ENCODE results near the gene RHEX.

Gene RHEX

DNA sequence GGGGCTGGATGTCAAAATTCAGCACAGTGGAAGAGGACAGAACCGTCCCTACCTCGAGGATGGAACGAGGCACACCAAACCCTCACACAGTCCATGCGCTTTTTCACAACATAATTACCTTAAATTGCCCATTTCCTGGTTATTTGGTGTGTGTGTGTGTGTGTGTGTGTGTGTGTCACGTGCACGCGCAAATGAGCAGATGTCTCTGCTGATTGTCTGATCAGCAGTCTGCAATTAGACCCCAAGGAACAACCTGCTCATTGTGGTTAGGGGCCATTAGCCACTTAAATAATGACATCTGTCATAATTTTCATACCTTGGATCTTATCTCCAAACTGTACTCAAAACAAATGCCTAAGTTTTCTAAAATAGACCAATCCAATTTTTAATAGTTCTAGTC, 41.1 kb downstream of the RHEX start:
- no peak for DNase-seq (ENCODE audit: low spot score)

DNA sequence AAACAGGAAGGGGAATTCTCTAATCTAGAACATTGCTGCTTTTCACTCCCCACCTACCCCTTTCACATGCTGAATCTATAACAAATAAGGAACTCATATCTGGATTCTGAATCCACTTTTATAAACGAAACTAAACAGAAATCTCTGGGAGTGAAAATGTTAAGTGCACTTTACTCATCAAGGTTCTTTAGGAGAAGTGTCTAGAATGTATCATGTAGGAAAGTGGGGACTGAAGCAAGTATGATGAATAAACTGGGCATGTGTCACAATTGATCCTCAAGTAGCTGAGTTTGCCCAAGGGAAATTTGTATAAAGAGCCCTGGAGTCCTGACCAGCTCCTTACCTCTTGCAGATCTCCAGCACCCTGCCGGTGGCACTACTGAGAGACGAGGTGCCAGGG, 44.4 kb downstream of the RHEX start:
- no peak for DNase-seq (ENCODE audit: low spot score)

DNA sequence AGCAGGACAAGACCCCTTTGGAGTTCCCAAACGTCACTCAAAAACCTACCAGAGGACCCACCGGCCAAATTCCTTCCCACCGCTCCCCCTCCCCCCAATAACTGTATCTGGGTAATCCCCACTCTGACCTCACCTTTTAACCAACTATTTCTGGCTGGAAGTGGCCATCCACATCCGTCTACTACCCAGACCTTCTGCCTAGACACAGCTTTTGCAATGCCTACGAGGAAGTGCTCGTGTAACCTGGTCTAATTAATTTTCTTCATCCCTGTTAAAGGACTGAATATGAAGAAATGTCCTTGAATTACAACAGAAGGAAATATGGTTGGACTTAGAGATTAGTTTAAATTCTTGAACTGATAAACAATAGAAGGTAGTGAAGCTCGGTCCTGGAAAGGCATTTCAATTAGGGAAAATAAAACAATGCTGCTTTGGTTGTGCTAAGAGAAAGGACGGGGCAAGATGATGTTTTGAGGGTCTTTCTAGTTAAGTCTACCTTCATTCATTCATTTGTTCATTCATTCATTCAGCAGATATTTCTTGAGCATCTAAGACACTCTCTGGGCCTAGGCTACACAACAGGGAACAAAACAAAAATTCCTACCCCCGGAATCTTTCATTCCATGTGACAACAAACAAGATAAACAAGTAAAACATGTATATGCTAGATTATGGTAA, 45.4 kb downstream of the RHEX start:
- DNase-seq (ENCODE audit: low spot score) = no peak

DNA sequence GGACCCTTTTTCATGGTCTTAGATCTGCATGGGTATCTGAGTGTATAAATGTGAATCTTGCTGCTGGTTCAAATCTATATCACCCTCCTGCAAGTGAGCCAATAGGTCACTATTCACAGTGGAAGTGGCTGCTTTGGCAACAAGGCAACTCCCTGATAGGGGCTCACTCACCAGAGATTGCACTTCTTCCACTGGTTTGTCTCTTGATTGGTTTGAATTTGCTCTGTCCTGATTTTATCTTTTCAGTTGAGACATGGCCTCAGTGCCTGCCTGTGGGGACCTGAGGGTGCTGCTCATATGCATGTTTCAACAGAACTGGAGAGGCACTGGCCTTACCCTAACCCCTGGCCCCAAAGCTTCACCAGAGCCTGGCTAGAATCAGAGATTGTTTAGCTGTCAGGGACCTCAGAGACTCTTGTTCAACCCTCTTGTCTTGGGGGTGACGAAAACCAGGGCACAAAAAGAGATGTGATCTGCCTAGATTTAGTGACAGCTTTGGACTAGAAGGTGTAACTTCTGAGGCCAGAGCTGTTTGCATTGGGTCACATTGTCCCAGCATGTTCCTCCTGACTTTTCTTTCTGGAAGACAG, 47.3 kb downstream of the RHEX start:
- DNase-seq (ENCODE audit: low spot score) = no peak

DNA sequence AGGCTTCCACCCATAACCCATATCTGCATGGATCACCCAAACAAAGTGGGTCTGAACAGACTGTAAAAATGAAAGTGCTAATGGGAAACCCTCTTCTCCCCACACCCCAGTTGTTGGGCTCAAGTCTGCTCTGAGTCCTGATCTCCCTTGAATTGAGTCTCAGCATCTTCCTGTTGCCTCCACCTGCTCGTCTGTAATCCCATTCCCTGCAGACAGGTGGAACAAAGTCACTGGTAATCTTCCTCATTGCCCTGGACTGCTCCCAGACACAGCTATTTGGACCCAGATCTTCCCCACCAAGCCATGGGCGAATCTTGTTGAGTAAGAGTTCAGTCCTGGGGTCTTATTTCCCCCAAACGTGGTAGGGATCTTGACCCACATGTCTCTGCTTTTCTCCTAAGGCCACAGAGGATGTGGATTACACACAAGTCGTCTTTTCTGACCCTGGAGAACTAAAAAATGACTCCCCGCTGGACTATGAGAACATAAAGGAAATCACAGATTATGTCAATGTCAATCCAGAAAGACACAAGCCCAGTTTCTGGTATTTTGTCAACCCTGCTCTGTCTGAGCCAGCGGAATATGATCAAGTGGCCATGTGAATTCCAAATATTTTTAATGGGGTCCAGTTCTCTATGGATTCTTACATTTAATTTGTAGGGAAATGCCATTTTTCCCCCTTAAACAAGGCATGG, 48.5 kb downstream of the RHEX start:
- DNase-seq (ENCODE audit: low spot score) = no peak

DNA sequence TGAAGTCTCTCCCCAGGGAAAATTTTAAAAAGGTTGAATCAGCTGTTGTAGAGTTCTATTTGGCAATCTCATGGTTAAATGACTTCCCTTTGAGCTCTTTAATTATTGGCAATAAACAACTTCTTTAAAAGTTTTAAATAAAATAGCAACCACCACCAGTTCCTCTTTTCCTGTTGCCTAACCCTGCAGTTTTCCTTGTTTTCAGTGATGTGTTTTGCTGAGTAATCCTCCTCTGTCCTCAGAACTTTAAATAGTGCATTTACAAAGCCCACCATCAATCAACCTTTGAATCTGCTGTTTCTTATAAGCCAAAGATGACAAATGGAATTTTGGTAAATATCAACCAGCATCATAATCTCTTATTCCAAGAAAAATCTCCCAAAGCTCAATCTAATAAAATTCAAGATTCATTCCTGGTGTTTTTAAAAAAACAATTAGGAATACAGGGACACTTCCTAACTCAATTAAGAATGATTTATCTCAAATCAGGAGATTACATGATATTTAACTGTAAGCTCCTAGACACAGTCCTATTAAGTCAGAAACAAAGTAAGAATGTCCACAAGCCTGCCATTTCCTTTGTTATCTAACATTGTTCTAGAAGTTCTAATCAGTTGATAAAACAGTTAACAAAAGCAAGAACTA, 49.4 kb downstream of the RHEX start:
- DNase-seq (ENCODE audit: low spot score) = no peak

DNA sequence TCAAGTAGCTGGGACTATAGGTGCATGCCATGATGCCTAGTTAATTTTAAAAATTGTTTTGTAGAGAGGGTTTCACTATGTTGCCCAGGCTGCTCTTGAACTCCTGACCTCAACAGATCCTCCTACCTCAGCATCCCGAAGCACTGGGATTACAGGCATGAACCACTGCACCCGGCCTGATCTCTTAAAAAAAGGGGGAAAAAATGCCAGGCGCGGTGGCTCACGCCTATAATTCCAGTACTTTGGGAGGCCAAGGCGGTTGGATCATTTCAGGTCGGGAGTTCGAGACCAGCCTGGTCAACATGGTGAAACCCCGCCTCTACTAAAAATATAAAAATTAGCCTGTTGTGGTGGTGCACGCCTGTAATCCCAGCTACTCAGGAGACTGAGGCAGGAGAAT, 51.0 kb downstream of the RHEX start:
- no peak for DNase-seq (ENCODE audit: low spot score)

DNA sequence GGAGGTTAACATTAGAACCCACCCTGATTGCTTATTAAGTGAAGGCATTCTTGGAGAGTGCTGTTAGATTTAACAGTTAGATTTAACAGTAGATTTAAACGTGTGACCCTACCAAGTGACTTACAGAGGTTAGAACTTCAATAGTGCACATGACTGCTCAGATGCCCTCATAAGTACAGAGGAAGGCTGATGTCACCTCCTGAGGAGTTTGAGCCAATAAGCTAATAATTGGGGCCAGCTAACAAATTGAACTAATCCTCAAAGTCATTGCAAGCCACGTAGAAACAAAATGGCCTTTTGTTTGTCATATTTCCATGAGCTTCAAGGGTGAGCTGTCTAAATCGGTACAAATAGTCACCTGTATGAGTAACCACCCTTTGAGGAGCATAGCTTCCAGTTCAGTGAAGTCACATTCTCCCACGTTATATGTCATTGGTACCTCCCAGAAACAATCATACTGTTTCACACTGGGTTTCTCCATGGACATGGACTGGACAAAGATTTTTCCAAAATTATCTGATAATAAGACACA, 52.6 kb downstream of the RHEX start:
- DNase-seq (ENCODE audit: low spot score) = no peak

DNA sequence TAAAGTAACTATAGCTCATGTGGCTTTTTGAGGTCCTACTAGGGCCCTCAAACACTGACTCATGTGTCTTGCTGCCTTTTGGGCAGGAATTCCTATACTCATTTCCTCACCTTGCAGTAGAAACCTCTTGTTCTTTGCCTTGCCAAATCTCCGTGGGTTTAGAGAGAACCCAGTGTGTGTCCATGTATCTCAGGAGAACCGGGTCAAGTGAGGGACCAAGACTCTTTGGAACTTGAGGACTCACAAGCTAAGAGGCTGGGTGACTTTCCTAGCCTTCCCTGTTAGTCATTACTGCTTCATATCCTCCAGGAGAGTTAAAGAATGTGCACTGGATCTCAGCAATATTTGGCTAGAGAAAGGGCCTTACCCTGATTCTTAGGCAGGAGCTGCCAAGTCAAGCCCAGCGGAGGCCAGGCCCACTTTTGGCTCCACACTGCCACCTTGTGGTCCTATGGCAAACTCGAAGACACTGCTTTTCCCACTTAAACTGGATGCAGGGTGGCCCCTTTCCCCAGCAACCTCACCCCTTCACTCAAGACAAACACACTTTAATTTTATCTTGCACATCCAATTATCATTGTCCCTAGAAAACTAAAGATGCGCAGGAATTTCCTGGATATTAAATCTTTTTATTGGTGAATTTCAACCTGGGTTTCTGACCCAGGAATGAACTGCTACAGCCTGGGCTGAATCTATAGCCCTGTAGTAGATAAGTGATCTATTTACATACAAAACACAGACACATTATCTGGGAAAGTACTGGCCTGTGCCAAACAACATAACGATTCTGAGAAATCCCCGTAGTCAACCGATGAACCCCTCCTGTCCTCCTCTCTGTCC, 53.6 kb downstream of the RHEX start:
- peak; percentile 91 for DNase-seq (ENCODE audit: low spot score)

DNA sequence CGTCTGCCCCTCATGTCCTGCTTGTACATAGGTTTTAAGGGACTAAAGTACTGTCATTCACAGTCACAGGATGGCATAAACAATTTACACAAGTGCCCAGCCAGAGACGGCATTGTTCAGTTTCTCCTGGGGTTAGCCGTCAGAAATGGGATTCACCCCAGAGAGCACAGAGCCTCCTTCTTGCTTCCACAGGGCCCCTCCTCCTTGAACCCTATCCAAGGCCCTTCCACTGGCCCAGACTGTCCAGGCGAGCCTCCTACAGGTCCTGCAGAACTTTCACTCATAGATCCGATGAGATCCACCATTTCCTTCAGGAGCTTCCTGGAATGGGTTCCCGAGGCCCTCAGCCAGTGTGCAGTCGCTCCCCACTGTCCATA, 54.2 kb downstream of the RHEX start:
- DNase-seq (ENCODE audit: low spot score) = no peak

DNA sequence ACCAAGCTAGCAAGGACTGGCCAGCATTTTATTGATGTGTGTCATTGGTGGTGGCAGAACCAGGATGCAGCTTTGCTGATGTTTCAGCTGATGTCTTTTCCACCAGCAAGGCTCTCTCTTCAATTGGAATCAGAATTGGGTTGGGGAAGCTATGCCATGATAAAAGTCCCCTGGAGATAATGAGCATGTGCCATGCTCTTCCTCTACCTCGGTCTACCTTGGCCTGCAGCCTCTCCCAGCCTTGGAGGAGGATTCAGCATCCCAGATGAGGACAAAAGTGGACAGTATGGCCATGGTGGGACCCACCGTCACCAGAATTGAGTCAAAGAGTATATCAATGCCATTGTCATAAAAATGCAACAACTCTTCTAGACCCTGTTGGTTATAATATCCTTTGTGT, 55.7 kb downstream of the RHEX start:
- no peak for DNase-seq (ENCODE audit: low spot score)

DNA sequence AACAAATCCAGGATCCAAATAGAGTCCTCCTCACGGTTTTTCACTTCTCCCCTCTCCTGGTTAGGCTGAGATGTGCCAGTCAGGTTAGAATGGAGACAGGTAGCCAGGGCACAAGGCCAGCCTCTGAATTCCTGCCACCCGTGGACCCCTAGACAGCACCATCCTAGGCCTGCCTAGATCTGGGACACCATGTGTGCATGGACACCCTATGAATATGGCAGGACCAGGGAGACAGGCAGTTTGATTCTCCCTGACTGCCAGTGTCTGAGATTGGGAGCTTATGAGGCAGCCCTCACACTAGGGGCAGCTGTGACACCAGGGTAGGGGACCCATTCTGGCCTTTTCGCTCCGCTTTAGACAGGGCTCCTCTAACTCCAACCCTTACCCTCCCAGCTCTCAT, 56.7 kb downstream of the RHEX start:
- no peak for DNase-seq (ENCODE audit: low spot score)

DNA sequence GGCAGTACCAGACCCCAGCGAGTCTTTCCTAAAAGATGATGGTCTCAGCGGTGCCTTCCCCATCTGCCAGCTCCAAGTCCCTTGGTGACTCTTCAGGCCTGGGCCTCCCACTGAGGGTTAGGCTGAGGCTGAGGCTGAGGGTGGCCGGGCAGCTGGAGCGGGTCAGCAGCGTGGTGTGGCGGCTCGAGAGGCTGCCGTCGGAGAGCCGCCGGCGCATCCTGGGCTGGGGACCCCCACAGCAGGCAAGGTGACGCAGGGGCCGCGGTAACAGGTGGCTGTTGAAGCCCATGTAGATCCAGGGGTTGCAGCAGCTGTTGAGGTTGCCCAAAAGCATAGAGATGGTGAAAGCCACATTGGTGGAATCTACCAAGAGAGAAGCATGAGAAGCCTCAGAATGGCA, 57.2 kb downstream of the RHEX start:
- no peak for DNase-seq (ENCODE audit: low spot score)

DNA sequence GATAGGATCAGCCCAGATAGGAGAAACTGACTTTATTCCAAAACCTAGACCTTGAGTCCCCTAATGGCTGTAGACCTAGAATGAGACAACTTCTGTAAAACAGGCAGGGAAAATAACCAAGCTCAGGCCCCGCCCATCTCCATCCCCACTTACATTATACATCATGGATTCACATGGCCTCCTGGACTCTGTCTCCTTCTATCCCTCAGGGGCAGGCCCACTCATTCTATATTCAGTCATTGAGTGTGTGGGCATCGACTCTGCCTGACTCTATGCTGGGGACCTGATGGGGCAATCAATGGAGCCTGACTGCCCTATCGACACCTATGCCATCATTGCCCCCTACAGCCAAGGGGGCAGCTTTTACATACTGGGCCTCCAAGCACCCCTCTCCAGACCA, 57.8 kb downstream of the RHEX start:
- no peak for DNase-seq (ENCODE audit: low spot score)

DNA sequence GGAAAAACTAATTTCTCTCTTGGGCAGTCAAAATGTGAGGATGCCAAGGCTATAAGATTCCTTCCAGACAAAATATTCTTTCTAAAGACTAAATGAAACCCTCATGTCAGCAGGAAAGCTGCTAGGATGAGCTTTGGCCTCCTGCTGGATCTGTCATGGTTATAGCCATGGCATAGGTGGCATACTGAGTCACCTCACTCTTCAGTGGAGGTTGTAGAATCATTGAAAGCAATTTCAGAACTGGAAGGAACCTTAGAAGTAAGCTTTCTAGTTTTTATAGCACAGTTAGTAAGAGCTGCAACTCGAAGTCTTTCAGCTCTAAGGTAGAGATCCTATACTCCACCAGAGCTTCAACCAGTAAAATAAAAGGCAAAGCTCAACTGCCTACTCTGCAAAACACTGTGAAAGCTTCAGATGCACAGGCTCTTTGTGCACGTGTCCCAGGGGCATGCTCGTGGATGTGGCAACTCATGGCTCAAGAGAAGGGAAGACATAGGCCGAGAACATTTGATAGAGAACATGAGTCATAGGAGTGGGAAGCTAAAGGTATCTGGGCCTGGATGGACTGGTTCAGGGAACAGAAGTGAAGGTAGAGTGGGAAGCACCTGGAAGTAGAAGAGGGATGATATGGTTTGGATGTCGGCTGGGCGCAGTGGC, 58.4 kb downstream of the RHEX start:
- no peak for DNase-seq (ENCODE audit: low spot score)

DNA sequence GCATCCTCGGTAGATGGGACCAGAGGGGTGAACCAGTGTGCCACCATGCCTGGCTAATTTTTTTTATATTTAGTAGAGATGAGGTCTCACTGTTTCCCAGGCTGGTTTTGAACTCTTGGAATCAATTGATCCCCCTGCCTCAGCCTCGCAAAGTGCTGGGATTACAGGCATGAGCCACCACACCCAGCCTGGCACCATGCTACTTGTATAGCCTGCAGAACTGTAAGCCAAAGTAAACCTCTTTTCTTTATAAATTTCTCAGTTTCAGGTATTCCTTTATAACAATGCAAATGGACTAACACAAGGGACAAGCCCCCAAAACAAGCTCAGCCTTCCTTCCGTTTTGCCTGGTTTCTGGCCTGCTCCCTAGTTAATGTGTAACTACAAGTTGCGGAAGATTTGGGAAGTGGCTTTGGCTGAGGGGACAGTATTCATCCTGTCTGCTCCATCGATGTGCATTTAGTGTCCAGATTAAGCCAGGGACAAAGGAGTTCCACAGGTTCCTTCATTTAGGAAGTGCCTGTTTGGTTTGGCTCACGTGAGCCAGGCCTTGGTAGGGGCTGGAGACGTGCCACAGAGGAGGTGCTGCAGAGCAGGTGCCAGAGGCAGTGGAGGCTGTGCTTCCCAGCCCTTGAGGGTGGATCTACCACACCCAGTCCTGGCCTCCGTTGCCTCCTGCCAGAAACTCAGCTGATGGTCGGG, 59.8 kb downstream of the RHEX start:
- no peak for DNase-seq (ENCODE audit: low spot score)

DNA sequence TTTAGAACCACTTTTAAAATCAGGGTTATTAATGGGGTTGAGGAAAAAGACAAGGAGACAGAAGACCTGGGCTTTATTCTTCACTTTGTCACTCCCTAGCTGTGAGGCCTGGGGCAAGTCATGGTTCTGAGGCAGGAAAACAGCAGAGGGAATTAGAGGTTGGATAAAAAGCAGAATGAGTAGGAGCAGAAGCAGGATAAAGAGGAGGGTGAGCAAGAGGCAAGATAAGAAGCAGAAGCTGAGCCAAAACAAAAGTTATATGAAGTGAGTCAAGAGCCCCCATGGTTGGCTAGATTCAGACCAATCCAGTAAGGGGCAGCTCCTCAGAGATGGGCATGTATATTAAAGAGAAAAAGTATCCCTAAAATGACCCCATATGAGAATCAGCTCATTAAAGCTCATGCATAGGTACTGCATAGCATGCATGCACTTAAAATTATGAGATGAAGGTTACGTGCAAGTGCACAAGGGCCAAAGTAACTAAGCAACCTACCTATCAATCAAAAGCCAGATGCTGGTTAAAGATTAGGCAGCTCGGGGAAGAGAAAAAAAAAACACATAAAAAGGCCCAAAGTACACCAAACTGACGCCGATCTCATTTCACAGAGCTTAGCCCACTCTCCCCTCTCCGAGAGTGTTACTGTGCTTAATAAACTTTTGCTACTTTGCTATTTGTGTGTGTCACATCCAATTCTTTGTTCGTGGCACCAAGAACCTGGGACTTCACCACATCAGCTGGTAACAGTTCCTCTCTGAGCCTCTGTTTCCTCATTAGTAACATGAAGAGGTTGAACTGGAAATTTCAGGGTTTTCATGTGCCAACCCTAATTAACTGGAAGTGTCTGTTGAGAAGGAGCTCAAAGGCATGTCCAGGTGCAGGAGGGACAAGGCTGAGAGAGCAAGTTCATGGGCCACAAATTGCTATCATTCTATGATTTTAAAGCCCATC, 62.0 kb downstream of the RHEX start:
- no peak for DNase-seq (ENCODE audit: low spot score)

DNA sequence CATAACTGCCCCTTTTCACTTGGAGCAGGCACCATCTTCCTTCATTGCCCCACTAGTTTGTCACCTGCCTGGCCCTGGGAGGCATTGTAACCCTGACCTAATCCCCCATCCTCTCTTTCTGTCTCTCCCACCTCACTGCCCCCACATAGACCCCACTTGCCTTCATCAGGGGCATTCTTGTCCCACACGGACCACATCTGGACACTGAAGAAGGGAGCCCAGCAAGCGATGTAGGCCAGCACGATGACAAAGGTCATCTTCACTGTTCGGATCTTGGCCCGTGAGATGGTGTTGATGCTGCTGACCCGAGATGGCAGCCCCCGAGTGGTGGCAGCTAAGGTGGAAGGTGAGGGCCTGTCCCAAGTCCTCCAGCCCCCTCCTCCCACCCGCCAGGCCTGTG, 62.8 kb downstream of the RHEX start:
- DNase-seq (ENCODE audit: low spot score) = no peak

DNA sequence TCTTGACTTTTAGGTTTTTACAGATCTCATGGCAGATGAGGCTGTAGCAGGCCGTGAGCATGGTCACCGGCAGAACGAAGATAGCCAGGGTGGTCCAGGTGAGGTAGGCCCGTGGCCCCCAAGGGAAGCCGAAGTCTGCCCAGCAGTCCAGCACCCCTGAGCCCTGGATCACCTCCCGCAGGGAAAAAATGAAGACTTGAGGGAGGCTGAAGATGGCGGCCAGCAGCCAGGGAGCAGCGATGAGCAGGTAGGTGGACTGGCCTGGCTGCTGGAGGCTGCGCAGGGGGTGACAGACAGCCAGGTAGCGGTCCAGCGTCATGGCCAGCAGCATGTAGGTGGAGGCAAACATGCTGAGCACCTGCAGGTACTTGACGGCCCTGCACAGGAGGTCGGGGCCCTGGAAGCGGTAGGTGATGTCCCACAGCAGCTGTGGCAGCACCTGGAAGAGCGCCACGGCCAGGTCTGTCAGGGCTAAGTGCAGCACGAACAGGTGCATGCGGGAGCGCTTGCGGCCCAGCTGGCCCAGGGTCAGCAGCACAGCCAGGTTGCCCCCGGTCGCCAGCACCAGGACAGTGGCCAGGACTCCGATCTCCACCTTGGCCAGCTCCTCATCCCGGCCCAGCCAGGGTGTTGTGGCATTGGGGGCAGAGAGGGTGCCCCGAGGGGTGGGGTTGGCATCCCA, 63.4 kb downstream of the RHEX start:
- no peak for DNase-seq (ENCODE audit: low spot score)
